HFFc6 (cell line): ENCODE data around the gene SATB2. TPM values are rescaled to one million over a fixed set of nuclear protein-coding genes. Genes with fewer than 3 reads are reported as not detected.

Experiments used
- DNase-seq: peaks from one replicate; pipeline ENCODE4 v3.0.0-alpha.2; 2018
- H3K27ac Mint-ChIP-seq: 2 replicates; pipeline ENCODE4 v1.8.0; 2020; ENCODE audit warnings: mild to moderate bottlenecking, mixed read lengths
- H3K27me3 Mint-ChIP-seq: 2 replicates; pipeline ENCODE4 v1.8.0; 2021; ENCODE audit warnings: mild to moderate bottlenecking, moderate library complexity, mixed read lengths; ENCODE audit not compliant: insufficient read depth
- H3K36me3 Mint-ChIP-seq: 2 replicates; pipeline ENCODE4 v1.8.0; 2021; ENCODE audit warnings: low read depth, mixed read lengths
- H3K4me1 Mint-ChIP-seq: 2 replicates; pipeline ENCODE4 v1.8.0; 2020; ENCODE audit warnings: low read depth, mixed read lengths
- H3K4me3 Mint-ChIP-seq: 2 replicates; pipeline ENCODE4 v1.8.0; 2020; ENCODE audit warnings: mild to moderate bottlenecking, moderate library complexity, mixed read lengths
- H3K9me3 Mint-ChIP-seq: 2 replicates; pipeline ENCODE4 v1.8.0; 2020; ENCODE audit warnings: mild to moderate bottlenecking, mixed read lengths
- total RNA-seq, 6 experiments: library from RNA; stranded (reverse); fragmentation: NEBNext Ultra II Directional; extraction: Animal tissue kit (Norgen Biotek cat#: 25700); gene quantifications; 2 replicates in 1 of 6; 3 replicates in 5 of 6; pipeline ENCODE4 v1.2.3, GENCODE V29; 2021
- TF ChIP-seq, protein P1 (sequence below): fragments of 200-600 bp; sonication (generic); IDR thresholded peaks from 2 replicates; pipeline ENCODE4 v1.5.0; 2021; ENCODE audit warnings: antibody characterized with exemption, mild to moderate bottlenecking

The SATB2 gene
- total RNA-seq, 6 experiments from 2014 or later: 7.4 to 12.7 (median 11.9) TPM

DNA sequence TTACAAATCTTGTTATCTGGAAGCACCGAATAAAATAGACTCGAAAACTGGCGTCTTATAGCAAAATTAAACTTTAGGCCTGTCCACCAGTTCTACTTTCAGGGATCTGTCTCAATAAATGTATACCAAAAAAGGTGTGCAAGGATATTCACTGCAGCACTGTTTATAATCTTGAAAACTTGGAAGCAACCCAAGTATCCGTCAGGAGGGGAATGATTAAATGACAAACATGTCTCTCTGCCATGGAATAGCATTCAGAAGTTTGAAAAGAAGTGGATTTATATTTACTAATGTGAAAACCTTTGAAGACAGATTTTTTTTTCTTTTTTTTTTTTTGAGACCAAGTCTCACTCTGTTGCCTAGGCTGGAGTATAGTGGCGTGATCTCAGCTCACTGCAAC lies 32.3 kb upstream of the SATB2 start:
- no peaks in the 10 kb centered on the region for H3K36me3 Mint-ChIP-seq
- H3K27ac Mint-ChIP-seq: no peak overlapping the region
- no peak overlapping the region for H3K4me3 Mint-ChIP-seq
- TF ChIP-seq, protein P1, sequence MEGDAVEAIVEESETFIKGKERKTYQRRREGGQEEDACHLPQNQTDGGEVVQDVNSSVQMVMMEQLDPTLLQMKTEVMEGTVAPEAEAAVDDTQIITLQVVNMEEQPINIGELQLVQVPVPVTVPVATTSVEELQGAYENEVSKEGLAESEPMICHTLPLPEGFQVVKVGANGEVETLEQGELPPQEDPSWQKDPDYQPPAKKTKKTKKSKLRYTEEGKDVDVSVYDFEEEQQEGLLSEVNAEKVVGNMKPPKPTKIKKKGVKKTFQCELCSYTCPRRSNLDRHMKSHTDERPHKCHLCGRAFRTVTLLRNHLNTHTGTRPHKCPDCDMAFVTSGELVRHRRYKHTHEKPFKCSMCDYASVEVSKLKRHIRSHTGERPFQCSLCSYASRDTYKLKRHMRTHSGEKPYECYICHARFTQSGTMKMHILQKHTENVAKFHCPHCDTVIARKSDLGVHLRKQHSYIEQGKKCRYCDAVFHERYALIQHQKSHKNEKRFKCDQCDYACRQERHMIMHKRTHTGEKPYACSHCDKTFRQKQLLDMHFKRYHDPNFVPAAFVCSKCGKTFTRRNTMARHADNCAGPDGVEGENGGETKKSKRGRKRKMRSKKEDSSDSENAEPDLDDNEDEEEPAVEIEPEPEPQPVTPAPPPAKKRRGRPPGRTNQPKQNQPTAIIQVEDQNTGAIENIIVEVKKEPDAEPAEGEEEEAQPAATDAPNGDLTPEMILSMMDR: no peak
- no peaks in the 10 kb centered on the region for H3K4me1 Mint-ChIP-seq
- no peaks in the 10 kb centered on the region for H3K9me3 Mint-ChIP-seq
- no peak for DNase-seq
- peaks cover 4% of the 10 kb centered on the region for H3K27me3 Mint-ChIP-seq

DNA sequence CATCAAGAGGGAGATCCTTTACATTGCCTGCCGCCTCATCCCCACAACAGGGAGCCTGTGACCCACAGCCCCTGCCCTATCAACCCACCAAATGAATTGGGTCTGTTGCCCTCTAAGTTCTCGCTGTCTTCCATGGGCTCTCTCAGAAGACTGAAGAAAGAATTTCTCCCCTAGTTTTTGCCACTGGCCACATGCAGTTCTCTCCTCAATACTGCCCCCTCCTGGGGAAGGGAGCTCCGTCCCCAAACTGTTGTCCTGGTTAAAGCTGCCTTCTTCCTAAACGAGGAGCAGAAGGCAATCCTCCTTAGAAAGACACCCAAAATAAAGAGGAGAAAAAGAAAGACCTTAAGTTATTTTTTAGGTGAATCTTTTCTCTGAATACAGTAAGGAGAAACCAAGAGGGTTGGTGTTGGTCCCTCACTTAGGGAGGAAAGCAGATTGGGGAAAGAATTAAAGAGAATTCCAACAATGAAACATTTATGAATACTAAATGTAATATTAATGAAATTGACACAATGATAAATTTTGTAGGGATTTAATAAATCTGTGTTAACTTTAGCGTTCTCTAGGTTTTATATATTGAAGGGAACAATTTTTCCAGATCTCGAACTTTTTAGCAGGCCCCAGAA lies 31.1 kb upstream of the SATB2 start:
- no peaks in the 10 kb centered on the region for H3K36me3 Mint-ChIP-seq
- no peak overlapping the region for H3K4me3 Mint-ChIP-seq
- no peaks in the 10 kb centered on the region for H3K9me3 Mint-ChIP-seq
- peak; percentile 47 for DNase-seq
- peaks cover 4% of the 10 kb centered on the region for H3K27me3 Mint-ChIP-seq
- no peak overlapping the region for H3K27ac Mint-ChIP-seq
- TF ChIP-seq, protein P1: peak; percentile 91
- no peaks in the 10 kb centered on the region for H3K4me1 Mint-ChIP-seq

DNA sequence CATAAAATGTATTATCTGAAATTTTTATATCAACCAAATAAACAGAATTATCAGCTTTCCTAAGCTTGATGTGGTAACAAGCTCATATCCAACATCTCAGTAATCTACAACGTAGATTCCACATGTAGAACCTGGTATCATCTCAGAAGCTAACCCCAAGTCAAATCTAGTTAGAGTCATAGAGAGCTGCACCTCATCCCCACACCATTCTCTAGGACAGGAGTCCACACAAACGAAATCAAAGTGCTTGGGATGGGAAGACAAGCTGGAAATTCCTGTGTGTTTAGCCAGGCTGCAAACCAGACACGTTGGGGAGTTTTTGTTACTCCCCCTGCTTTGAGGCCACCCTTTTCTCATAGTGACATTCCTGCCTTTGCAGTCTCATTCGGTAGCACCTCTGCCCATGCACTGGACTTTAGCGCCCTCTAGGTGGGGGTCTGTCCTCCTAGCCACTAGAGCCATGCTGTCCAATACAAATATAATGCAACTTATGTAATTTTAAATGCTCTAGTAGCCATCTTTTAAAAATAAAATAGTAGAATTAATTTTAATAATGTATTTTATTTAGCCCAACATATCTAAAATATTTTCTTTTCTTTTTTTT lies 28.1 kb upstream of the SATB2 start:
- Mint-ChIP-seq H3K4me3 (no peak overlapping the region), H3K36me3 (no peaks in the 10 kb centered on the region), H3K27me3 (peaks cover 3% of the 10 kb centered on the region), H3K27ac (no peak overlapping the region), H3K9me3 (no peaks in the 10 kb centered on the region), H3K4me1 (no peaks in the 10 kb centered on the region)
- peak; percentile 47 for DNase-seq
- TF ChIP-seq, protein P1: peak; percentile 81

DNA sequence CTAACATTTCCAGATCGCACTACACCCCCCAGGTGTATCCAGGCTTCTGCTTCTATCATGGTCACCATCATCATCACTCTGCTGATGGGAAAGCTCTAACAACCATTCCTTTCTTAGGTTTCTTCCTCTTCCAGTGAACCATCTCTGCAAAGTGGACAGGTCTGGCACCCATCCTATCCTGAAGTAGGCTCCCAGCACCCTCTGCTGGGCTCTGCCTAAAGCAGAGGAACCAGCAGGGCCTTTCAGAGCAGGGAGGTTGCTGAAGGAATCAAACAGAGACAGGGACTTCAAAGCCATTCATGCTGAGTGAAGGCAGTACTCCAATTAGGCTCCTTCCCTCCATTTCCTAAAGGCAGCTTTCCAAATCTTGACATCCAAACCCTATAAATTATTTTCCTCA lies 27.2 kb upstream of the SATB2 start:
- Mint-ChIP-seq H3K9me3 (no peaks in the 10 kb centered on the region), H3K4me3 (no peak overlapping the region), H3K27ac (no peak overlapping the region), H3K27me3 (peaks cover 3% of the 10 kb centered on the region), H3K4me1 (no peaks in the 10 kb centered on the region), H3K36me3 (no peaks in the 10 kb centered on the region)
- TF ChIP-seq, protein P1: peak; percentile 47
- DNase-seq: peak; percentile 18

DNA sequence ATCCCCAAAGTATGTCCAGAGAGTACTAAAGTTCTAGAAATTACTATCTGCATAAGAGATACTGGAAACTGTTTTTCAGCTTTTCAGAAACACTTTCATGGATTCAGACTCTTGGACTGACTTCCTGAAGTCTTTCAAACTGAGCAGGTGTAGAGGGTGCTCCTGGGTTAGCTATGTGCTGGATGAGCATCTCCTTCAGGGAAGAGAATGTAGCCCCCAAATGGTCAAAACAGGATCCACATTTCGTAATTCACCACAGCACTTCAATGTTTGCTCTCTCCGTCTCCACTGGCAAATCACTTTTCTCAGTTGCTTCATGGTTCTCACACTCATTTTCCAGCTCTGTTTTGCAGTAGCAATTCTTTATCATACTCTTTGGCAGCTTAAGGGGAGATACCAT lies 23.2 kb upstream of the SATB2 start:
- Mint-ChIP-seq H3K9me3 (no peaks in the 10 kb centered on the region), H3K27ac (no peak overlapping the region), H3K4me3 (no peak overlapping the region), H3K27me3 (peaks cover 14% of the 10 kb centered on the region; the same call in 1 of the 2 replicates), H3K4me1 (no peaks in the 10 kb centered on the region), H3K36me3 (no peaks in the 10 kb centered on the region)
- no peak for DNase-seq
- TF ChIP-seq, protein P1: no peak
